ENCODE data around the gene KCNC4.

GRCh38 chr1:110203021-110203661, 7.0 kb upstream of the KCNC4 start:
- TF ChIP-seq TAF1 (IDR thresholded peaks at IDR 0.05; ENCODE audit: low read depth) (no peak), REST (IDR thresholded peaks at IDR 0.05; ENCODE audit: borderline replicate concordance) (no peak), CTCF (IDR thresholded peaks at IDR 0.05; ENCODE audit: poor library complexity, severe bottlenecking) (peak; percentile 92), POLR2AphosphoS5 (IDR thresholded peaks at IDR 0.05) (no peak), SMC3 (conservative IDR thresholded peaks at IDR 0.05; ENCODE audit: poor library complexity) (peak; percentile 98), EZH2 (IDR thresholded peaks at IDR 0.05; ENCODE audit: borderline replicate concordance, insufficient read depth, low read length, poor library complexity, severe bottlenecking) (no peak), RAD21 (conservative IDR thresholded peaks at IDR 0.05) (peak; percentile 93)
